Measurements from ENCODE around the gene SND1. TPM values are rescaled to one million over a fixed set of nuclear protein-coding genes. Genes with fewer than 3 reads are reported as not detected.

The SND1 gene
- total and polyA plus RNA-seq, 10 of the 15 experiments (the other 5 are each of a cell fraction or from before 2014, with no cell fraction given): 52.4 to 270 (median 146) TPM

DNA sequence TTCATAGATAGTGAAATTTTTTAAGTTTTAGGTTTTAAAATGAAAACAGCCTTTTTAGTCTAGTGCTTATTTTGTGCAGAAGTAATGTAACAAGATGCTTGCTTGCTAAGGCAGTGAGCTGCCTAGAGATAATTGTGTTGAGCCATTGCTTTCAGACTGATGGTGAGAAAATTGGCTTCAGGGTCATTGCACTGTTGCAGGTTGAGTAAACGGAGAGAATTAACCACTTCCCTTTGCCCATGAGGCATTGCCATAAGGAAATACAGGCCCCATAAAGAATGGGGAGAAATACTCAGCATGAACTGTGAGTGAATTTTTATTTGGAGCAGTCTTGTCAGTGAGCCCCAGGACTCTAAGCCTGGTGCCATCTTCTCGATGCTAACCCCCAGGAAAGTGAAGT is 238.7 kb downstream of the SND1 start:
- ATAC-seq (no peak), DNase-seq (ENCODE audit: low read depth, low spot score) (no peak), FAIRE-seq (no peak)
- H3K27ac ChIP-seq (ENCODE audit: control insufficient read depth, insufficient read depth): no peak overlapping the region
- H3K4me1 ChIP-seq (ENCODE audit: control insufficient read depth, insufficient read depth, low read length): peaks cover 3% of the 10 kb centered on the region; the same call in 1 of the 2 replicates
- H3K4me3 ChIP-seq: no peak overlapping the region
- TF ChIP-seq SIX5 (IDR thresholded peaks at IDR 0.05; ENCODE audit: low read depth, low read length, severe bottlenecking) (no peak), YY1 (IDR thresholded peaks at IDR 0.05; ENCODE audit: low read depth, low read length) (no peak), SREBF2 (IDR thresholded peaks at IDR 0.05; ENCODE audit: low read length) (no peak), RB1 (IDR thresholded peaks at IDR 0.05; ENCODE audit: borderline replicate concordance) (no peak), EP300 (IDR thresholded peaks at IDR 0.05; ENCODE audit: borderline replicate concordance in 1 of 2, control insufficient read depth in 1 of 2, low read depth in 2 of 2, low read length in 2 of 2) (no peak), MYC (IDR thresholded peaks at IDR 0.05; ENCODE audit: insufficient read depth, insufficient read length, insufficient replicate concordance, low read length, severe bottlenecking) (no peak), ZSCAN29 (IDR thresholded peaks at IDR 0.05) (no peak), ZNF622 (IDR thresholded peaks at IDR 0.05) (no peak), GATAD2B (conservative IDR thresholded peaks at IDR 0.05; ENCODE audit: low read depth) (no peak), ZNF384 (IDR thresholded peaks at IDR 0.05; ENCODE audit: borderline replicate concordance, low read depth, low read length) (no peak), MTA2 (IDR thresholded peaks at IDR 0.05; ENCODE audit: low read depth) (no peak)
- TF ChIP-seq, protein P1, sequence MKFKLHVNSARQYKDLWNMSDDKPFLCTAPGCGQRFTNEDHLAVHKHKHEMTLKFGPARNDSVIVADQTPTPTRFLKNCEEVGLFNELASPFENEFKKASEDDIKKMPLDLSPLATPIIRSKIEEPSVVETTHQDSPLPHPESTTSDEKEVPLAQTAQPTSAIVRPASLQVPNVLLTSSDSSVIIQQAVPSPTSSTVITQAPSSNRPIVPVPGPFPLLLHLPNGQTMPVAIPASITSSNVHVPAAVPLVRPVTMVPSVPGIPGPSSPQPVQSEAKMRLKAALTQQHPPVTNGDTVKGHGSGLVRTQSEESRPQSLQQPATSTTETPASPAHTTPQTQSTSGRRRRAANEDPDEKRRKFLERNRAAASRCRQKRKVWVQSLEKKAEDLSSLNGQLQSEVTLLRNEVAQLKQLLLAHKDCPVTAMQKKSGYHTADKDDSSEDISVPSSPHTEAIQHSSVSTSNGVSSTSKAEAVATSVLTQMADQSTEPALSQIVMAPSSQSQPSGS (IDR thresholded peaks at IDR 0.05; ENCODE audit: low read length): no peak
- TF ChIP-seq, protein P2, sequence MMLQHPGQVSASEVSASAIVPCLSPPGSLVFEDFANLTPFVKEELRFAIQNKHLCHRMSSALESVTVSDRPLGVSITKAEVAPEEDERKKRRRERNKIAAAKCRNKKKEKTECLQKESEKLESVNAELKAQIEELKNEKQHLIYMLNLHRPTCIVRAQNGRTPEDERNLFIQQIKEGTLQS (IDR thresholded peaks at IDR 0.05; ENCODE audit: borderline replicate concordance, extremely low read depth, low read depth, low read length): no peak
- TF ChIP-seq, protein P3, sequence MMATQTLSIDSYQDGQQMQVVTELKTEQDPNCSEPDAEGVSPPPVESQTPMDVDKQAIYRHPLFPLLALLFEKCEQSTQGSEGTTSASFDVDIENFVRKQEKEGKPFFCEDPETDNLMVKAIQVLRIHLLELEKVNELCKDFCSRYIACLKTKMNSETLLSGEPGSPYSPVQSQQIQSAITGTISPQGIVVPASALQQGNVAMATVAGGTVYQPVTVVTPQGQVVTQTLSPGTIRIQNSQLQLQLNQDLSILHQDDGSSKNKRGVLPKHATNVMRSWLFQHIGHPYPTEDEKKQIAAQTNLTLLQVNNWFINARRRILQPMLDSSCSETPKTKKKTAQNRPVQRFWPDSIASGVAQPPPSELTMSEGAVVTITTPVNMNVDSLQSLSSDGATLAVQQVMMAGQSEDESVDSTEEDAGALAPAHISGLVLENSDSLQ (IDR thresholded peaks at IDR 0.05): no peak
- TF ChIP-seq, protein P4, sequence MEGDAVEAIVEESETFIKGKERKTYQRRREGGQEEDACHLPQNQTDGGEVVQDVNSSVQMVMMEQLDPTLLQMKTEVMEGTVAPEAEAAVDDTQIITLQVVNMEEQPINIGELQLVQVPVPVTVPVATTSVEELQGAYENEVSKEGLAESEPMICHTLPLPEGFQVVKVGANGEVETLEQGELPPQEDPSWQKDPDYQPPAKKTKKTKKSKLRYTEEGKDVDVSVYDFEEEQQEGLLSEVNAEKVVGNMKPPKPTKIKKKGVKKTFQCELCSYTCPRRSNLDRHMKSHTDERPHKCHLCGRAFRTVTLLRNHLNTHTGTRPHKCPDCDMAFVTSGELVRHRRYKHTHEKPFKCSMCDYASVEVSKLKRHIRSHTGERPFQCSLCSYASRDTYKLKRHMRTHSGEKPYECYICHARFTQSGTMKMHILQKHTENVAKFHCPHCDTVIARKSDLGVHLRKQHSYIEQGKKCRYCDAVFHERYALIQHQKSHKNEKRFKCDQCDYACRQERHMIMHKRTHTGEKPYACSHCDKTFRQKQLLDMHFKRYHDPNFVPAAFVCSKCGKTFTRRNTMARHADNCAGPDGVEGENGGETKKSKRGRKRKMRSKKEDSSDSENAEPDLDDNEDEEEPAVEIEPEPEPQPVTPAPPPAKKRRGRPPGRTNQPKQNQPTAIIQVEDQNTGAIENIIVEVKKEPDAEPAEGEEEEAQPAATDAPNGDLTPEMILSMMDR (IDR thresholded peaks at IDR 0.05 in 2 of 3, conservative IDR thresholded peaks at IDR 0.05 in 1 of 3; ENCODE audit: control insufficient read depth in 2 of 3, extremely low read depth in 1 of 3, insufficient read depth in 1 of 3, low read depth in 3 of 3, low read length in 3 of 3): no peak
- TF ChIP-seq, protein P5, sequence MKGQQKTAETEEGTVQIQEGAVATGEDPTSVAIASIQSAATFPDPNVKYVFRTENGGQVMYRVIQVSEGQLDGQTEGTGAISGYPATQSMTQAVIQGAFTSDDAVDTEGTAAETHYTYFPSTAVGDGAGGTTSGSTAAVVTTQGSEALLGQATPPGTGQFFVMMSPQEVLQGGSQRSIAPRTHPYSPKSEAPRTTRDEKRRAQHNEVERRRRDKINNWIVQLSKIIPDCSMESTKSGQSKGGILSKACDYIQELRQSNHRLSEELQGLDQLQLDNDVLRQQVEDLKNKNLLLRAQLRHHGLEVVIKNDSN (IDR thresholded peaks at IDR 0.05; ENCODE audit: borderline replicate concordance, extremely low read length, insufficient read depth, low read depth, low read length): no peak
- in situ Hi-C loops (cut with MboI) (no loop called here), intact Hi-C loops (cut with micrococcal nuclease; ENCODE audit: unreplicated experiment) (no loop called here)
- no peak overlapping the region for H3K4me2 ChIP-seq (ENCODE audit: control insufficient read depth, insufficient read depth)
- no peaks in the 10 kb centered on the region for H3K27me3 ChIP-seq (replicated peaks in 1 of 2; ENCODE audit: control insufficient read depth in 2 of 2, insufficient read depth in 2 of 2, low read length in 1 of 2)
- no peaks in the 10 kb centered on the region for H4K20me1 ChIP-seq (ENCODE audit: control insufficient read depth, insufficient read depth)
- ChIA-PET CTCF (no interaction called here), POLR2A (no interaction called here), SMC1A (ENCODE audit: uncharacterized antibody, unreplicated experiment) (interaction anchor here (0.6 kb wide), 1 partner anchor 1718 kb away, joined by 3 read pairs; no protein-coding TSS in a partner anchor), RAD21 (ENCODE audit: unreplicated experiment) (no interaction called here)
- 74% methylated on average over 2 of the region's 2 CpGs for WGBS (ENCODE audit: insufficient coverage, insufficient replicate concordance, low lambda C conversion rate, missing lambda C conversion rate)
- no peaks in the 10 kb centered on the region for H3K9me3 ChIP-seq (replicated peaks; ENCODE audit: control insufficient read depth, insufficient read depth, low read length)
- no TSS peak for BruUV-seq (replicated peaks)
- H2AFZ ChIP-seq (ENCODE audit: control insufficient read depth, low read depth, low read length): no peak overlapping the region
- peaks cover 2% of the 10 kb centered on the region; the same call in 1 of the 2 replicates for H3K79me2 ChIP-seq (ENCODE audit: control insufficient read depth, insufficient read depth, low read length)
- H3K9ac ChIP-seq (ENCODE audit: control insufficient read depth, insufficient read depth, low read length): no peak overlapping the region
- peaks cover 0 to 25% of the 10 kb centered on the region in 2 experiments; a peak in 3 of 4 replicates for H3K36me3 ChIP-seq (ENCODE audit: control insufficient read depth in 2 of 2, insufficient read depth in 2 of 2, low read length in 1 of 2)

Data from GM12878 (cell line).